ENCODE measurements around the gene BABAM2. TPM values are rescaled to one million over a fixed set of nuclear protein-coding genes. Genes with fewer than 3 reads are reported as not detected.

Gene BABAM2
- total RNA-seq, 1 donor from 2014 or later: 58.9 TPM

DNA sequence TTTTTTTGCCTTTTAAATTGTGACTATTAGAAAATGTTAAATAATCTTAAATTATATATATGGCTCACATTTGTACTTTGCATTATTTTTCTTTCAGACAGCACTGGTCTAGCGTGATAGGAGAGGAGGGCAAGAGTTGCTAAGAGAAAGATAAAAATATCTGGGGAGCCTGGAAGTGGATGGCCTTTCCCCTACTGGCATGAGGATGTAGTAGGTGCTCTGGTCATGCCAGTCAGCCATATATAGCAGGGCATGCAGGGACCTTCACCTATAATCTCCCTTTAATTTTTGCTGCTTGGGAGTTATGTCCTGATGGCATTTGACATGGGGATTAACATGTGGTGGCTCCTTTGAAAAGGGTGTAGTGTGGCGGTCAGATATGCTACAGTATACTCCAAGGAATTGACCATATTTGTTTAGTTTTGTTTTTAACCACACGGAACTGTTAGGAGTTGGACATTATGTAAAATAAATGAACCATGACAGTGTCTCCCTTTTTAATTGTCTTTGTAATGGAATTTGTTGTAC lies 144.7 kb downstream of the BABAM2 start:
- TF ChIP-seq, protein P1, sequence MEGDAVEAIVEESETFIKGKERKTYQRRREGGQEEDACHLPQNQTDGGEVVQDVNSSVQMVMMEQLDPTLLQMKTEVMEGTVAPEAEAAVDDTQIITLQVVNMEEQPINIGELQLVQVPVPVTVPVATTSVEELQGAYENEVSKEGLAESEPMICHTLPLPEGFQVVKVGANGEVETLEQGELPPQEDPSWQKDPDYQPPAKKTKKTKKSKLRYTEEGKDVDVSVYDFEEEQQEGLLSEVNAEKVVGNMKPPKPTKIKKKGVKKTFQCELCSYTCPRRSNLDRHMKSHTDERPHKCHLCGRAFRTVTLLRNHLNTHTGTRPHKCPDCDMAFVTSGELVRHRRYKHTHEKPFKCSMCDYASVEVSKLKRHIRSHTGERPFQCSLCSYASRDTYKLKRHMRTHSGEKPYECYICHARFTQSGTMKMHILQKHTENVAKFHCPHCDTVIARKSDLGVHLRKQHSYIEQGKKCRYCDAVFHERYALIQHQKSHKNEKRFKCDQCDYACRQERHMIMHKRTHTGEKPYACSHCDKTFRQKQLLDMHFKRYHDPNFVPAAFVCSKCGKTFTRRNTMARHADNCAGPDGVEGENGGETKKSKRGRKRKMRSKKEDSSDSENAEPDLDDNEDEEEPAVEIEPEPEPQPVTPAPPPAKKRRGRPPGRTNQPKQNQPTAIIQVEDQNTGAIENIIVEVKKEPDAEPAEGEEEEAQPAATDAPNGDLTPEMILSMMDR (IDR thresholded peaks at IDR 0.05; ENCODE audit: borderline replicate concordance): no peak
- no peaks in the 10 kb centered on the region for H3K36me3 ChIP-seq
- no peaks in the 10 kb centered on the region for H3K9me3 ChIP-seq (replicated peaks)
- peak overlapping the region; percentile 61 for H3K27ac ChIP-seq (replicated peaks)
- intact Hi-C loops (cut with micrococcal nuclease): no loop called here
- H3K27me3 ChIP-seq (ENCODE audit: low read depth): no peaks in the 10 kb centered on the region
- no peak for DNase-seq
- H3K4me3 ChIP-seq: no peak overlapping the region
- peaks cover 55% of the 10 kb centered on the region for H3K4me1 ChIP-seq

DNA sequence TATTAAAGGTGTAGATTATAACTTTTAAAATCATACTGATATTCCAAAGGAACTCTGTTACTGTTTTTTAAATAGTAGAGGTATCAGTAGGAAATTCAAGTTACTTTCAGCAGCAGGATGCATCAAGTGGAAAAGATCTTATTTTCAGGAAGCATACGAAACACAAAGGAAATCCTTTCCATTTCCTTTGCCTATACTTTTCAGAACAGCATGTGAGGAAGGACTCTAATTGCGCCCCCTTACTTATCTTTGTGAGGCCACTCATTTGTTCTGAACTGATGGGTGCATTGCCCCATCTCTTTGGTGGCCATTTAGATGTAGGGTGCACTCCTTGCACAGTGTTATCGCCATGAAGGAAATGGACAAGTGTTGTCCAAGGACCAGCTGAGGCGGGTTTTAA lies 145.3 kb downstream of the BABAM2 start:
- Histone ChIP-seq H3K4me1 (peaks cover 49% of the 10 kb centered on the region), H3K4me3 (no peak overlapping the region), H3K27me3 (ENCODE audit: low read depth) (no peaks in the 10 kb centered on the region), H3K36me3 (no peaks in the 10 kb centered on the region), H3K9me3 (replicated peaks) (no peaks in the 10 kb centered on the region), H3K27ac (replicated peaks) (peak overlapping the region; percentile 61)
- TF ChIP-seq, protein P1 (IDR thresholded peaks at IDR 0.05; ENCODE audit: borderline replicate concordance): no peak
- no peak for DNase-seq
- intact Hi-C loops (cut with micrococcal nuclease): no loop called here

DNA sequence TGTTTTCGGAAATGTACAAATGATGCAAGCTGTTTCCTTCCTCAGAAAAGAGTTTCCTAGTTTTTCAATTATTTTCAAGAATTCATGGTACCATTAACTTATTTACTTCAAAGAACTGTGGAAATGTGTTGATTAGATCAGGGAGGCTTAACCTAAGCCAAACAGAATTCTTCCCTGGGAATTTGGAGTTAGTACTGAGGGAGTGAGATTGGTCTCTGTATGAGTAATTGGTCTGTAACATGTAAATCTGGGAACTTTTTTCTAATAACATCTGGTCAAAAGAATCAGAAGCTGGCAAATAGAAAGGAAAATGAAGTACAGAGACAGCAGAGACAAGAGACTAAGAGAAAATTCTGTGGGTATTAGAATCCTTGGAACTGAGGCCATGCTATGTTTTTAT lies 145.8 kb downstream of the BABAM2 start:
- H3K27me3 ChIP-seq (ENCODE audit: low read depth): no peaks in the 10 kb centered on the region
- peak overlapping the region; percentile 61 for H3K27ac ChIP-seq (replicated peaks)
- H3K4me3 ChIP-seq: no peak overlapping the region
- DNase-seq: no peak
- intact Hi-C loops (cut with micrococcal nuclease): no loop called here
- H3K4me1 ChIP-seq: peaks cover 44% of the 10 kb centered on the region
- TF ChIP-seq, protein P1 (IDR thresholded peaks at IDR 0.05; ENCODE audit: borderline replicate concordance): no peak
- no peaks in the 10 kb centered on the region for H3K36me3 ChIP-seq
- no peaks in the 10 kb centered on the region for H3K9me3 ChIP-seq (replicated peaks)

DNA sequence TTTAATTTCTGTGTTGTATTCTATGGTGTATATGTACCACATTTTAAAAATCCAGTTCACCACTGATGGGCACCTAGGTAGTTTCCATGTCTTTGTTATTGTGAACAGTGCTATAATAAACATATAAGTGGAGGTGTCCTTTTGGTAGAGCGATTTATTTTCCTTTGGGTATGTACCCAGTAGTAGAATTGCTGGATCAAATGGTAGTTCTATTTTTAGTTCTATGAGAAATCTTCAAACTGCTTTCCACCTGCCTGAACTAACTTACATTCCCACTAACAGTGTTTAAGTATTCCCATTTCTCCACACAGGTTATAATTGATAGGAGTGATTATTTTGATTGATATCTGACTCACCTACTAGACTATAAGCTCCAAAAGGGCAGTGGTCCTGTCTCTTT lies 148.2 kb downstream of the BABAM2 start:
- intact Hi-C loops (cut with micrococcal nuclease): no loop called here
- no peaks in the 10 kb centered on the region for H3K9me3 ChIP-seq (replicated peaks)
- no peak overlapping the region for H3K27ac ChIP-seq (replicated peaks)
- H3K27me3 ChIP-seq (ENCODE audit: low read depth): no peaks in the 10 kb centered on the region
- H3K4me1 ChIP-seq: peaks cover 43% of the 10 kb centered on the region
- no peak overlapping the region for H3K4me3 ChIP-seq
- H3K36me3 ChIP-seq: no peaks in the 10 kb centered on the region
- no peak for DNase-seq
- TF ChIP-seq, protein P1 (IDR thresholded peaks at IDR 0.05; ENCODE audit: borderline replicate concordance): no peak

DNA sequence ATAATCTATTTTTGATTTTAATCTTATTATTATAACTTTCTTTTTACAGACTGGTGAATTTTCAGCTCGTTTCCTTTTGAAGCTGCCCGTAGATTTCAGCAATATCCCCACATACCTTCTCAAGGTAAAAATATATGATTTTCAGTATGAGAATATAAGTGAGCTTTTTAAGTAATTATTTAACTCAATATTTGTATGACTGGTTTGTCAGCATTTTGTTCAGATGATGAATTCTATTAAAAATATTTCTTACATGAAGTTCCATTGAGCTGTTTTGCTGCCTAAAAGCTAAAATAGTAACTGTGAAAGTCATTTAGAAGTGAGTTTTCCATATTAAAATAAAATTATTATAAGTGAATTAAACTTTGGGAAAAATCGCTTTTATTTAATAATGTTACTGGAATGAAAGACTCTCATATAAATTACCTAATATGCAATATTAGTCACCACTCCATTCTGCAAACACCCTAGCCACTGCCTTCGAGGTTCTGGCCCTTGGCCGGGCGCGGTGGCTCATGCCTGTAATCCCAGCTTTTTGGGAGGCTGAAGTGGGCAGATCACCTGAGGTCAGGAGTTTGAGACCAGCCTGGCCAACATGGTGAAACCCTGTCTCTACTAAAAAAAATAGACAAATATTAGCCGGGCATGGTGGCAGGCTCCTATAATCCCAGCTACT lies 155.3 kb downstream of the BABAM2 start:
- TF ChIP-seq, protein P1 (IDR thresholded peaks at IDR 0.05; ENCODE audit: borderline replicate concordance): no peak
- peaks cover 19% of the 10 kb centered on the region for H3K4me1 ChIP-seq
- no peak overlapping the region for H3K4me3 ChIP-seq
- no peaks in the 10 kb centered on the region for H3K36me3 ChIP-seq
- DNase-seq: no peak
- no peak overlapping the region for H3K27ac ChIP-seq (replicated peaks)
- H3K27me3 ChIP-seq (ENCODE audit: low read depth): no peaks in the 10 kb centered on the region
- H3K9me3 ChIP-seq (replicated peaks): no peaks in the 10 kb centered on the region
- intact Hi-C loops (cut with micrococcal nuclease): no loop called here

All from left ventricle myocardium inferior (tissue), 1 donor.